ENCODE data around the gene CACNA2D3.

Gene CACNA2D3

DNA sequence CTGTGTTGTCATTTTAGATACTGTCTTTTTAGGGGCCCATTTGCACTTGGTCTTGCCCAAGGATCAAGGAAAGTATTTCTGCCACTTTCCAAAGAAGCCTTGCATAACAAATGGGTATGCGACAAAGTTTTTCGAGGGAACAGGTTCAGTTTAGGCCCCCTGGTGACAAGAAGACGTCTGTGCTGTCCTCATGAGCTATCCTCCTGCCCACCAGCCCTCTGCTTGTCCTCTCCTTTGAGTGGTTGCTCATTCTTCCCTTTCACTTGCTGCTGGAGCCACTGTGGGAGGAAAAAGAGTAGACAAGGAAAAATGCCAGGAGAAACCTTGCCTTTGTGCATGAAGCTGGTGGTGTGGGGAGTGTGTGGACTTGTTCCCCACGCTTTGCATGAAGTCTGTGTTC lies 171.9 kb downstream of the CACNA2D3 start:
- DNase-seq = no peak

DNA sequence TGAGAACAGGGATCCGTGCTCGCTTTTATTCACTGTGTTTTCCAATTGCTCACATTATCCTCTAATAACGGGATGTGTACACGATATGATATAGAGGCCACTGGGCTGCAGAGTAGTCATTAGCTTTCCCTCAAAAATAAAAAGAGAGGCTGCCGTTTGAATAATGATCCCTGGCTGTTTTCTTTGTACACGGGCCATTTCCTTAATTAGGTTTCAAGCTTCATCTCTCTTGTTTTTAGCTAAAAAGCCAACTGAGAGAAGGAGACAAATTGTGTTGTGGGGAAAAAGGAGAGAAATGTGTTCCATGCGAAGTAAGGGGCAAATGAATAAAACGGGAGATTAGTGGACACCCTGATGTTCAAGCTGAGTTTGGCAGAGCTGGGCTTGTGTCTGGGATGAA lies 174.2 kb downstream of the CACNA2D3 start:
- DNase-seq = no peak

- DNase-seq = no peak
These were observed 177.0 kb downstream of the CACNA2D3 start for GRCh38 chr3:54299169-54299935.

GRCh38 chr3:54303517-54304375 lies 181.4 kb downstream of the CACNA2D3 start:
- no peak for DNase-seq

GRCh38 chr3:54304877-54305276 lies 182.5 kb downstream of the CACNA2D3 start:
- DNase-seq = no peak

DNA sequence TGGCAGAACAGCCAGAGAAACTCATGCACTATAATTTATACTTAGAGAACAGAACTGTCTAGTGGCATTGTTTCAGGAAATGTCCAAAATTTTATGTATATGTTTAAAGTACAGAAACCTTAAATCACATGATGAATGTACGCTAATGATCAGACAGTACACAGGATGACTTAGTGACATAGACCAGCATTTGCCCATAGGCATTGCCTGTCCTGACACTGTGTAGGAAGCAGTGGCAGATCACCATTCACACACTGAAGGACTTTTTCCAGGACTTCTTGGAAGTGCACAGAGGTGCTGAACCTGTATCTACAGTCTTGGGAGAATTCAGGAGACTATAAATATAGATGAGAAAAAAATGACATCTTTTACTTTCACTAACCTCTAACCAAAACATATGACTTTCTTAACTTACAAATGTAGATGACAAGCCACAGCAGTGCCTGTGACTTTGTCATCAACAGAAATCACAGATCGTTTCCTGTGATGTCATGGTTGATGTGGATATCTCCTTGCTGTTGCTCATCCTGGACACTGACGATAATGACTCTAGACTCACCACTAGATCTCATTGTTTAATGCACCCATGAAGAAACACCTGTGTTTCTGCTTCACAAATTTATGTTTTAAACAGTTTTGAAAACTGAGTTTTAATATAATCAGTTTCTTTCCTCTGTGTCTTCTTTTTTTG lies 183.2 kb downstream of the CACNA2D3 start:
- DNase-seq = no peak

DNA sequence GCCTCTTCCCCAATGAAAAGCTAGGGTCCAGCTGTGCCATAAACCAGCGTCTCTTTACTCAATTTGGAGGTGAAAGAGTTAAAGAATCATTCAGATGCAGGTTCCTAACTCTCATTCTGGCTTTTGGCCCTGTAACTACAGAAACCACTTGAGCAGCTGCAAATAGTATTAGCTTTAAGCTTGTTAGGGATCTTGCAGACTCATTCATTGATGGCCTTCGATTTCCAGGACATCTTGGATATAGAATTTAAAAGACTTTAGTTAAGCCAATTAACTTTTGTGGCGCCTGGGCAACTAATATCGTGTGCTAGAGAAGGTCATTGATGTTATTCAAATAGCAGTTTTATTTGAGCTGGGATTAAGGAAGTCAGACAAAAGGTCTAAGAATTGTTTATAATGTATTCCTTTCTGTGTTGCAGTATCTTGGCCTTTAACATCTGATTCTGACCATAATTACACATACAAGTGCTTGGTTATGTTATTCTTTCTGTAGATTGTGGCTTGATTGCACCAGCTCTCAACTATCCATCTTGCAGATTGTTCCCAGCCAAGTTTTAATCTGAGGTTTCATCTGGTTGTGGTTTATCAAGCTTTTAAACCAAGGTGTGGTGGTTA lies 185.3 kb downstream of the CACNA2D3 start:
- no peak for DNase-seq

DNA sequence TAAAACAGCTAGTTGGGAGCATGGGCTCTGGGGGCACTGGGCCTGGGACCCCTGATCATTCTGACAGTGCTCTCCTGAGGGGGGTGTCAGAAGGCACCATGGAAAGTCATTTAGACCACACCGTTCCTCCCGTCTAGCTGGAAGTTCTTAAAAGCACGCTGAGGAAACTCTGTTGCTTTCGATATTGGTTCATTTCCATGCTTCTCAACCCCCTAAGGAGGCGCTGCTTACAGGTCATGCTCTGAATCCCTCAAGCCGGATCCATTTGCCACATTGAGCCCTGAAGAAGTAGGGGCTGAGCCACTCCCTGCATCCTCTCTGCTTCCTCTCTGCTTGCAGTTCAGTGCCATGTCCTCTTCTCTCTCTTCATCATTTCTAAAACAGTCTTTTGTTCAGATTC lies 187.2 kb downstream of the CACNA2D3 start:
- DNase-seq = no peak

DNA sequence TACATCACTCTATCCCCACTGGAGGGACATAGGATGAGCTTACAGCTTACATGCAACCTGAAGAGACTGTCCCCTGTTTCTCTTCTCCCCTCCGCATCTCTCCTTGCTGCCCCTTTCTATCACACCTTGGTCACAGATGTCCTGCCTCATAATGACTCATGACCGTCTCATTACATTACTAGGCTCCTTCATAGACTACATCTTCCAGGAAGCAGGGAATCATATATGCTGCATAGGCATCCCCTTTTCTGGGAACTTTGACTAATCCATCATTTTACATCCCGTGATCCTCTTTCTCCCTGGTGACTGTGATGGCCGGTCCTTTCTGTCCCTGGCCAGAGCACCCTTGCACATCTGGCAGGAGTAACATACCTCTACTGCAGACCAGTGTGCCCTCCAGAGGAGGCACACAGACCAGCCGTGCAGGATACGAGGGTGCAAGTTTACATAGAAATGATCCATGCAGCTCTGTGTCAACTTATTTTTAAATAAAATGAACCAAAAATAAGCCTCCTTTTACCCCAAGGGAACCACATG lies 188.9 kb downstream of the CACNA2D3 start:
- DNase-seq = no peak

DNA sequence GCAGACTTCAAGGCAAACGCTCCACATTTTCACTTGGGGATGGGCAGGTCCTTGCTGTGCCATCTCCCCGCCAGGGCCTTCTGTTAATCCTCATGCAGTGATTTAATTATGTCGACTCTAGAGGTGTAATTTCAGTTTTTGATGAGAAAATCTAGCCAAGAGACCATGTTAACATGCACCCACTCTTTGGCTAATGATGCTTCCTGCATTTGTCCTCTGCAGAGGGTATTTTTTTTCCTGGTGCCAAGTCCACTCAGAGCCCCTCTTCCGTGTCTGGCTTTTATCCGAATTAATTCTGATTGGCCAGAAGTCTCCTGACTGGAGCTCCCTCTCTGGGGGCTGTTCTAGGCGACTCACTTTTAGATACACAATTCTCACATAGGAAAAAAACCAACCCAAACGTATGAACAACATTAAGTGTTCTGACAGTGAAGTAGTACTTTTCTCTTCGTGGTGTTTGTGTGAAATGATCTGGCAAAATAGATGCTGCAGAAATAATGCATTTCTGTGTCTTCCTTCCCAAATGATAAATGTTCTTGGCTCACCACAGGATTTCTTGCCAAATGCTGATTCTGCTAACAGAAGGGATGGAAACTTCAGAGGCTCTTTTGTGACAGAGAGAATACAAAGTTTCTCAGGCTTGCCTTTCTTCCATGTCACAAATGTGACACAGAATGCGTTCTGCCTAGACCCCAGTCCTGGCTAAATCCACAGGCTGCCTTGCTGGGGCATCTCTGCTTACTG lies 190.0 kb downstream of the CACNA2D3 start:
- no peak for DNase-seq

GRCh38 chr3:54313418-54313817 lies 191.1 kb downstream of the CACNA2D3 start:
- no peak for DNase-seq

GRCh38 chr3:54321520-54321919 lies 199.2 kb downstream of the CACNA2D3 start:
- no peak for DNase-seq

DNA sequence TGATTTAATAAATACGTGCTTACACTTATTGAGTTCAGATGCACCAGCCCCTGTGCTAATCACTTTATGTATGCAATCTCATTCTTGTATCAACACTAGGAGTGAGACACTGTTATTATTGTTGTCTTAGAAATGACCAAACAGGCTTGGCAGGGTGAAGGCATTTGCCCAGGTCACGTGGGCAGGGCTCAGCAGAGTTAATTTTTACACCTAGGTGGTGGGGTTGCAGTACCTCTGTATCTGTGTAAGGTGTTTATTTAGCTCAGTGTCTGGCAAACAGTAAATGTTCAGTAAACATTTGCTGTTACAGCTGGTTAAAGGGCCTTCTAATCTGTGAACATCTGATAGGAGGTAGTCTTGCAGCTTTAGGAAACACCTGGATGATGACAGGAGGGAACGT lies 200.0 kb downstream of the CACNA2D3 start:
- no peak for DNase-seq

GRCh38 chr3:54324103-54324502 lies 201.8 kb downstream of the CACNA2D3 start:
- DNase-seq = no peak

- DNase-seq = no peak
These were observed 204.6 kb downstream of the CACNA2D3 start for GRCh38 chr3:54326951-54327350.

GRCh38 chr3:54331341-54331740 lies 209.0 kb downstream of the CACNA2D3 start:
- DNase-seq = no peak

- no peak for DNase-seq
These were observed 215.5 kb downstream of the CACNA2D3 start for GRCh38 chr3:54337846-54338245.

DNA sequence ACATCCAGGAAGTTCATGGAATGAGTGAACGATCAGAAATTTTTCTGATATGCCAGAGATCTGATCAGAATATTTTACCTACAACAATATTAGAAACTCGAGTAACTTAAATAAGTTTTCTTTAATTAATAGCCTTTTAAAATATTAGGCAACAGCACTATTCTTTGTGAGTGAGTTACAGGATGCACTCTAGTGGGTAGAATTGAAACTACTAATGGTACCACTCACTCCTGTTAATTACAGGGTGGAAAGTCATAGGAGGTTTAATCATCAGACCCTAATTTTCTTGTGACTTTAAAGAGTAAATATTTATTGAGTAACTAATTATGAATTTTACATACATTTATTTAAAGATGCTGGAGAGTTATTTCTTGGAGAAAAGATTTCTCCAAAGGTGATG lies 217.3 kb downstream of the CACNA2D3 start:
- DNase-seq = no peak

DNA sequence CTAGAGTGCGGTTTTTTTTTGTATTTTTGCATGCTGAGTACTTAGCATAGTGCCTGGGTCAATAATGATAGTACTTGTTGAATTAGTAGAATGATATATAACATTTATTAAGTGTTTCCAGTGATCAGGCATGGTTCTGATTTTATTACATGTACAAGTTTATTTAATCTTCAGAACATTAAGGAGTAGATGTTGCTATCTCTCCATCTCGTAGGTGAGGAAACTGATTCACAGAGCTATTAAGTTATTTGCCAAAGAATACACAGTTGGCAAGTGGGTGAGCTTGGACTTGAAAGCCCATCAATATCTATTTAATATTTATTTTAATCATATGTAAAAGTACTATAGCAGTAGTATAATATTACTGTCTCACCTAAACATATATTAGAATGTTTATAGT lies 219.5 kb downstream of the CACNA2D3 start:
- no peak for DNase-seq

DNA sequence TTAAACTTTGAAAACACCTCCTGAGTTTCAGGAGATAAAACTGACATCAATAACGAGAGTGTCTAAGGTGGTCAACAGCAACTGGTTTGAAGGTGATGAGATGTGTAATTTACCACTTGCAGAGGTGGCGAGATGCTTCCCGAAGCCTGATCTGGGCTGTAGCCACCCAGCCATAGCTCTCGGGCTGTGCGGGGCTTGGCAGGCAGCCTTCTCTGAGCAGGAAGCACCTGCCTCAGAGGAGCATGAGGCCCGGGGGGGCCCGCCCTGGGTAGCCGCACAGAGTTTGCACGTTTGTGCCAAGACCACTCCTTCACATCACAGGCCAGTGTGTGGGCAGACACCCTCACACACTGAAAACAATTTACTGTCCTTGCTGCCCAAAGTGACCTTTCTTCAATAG lies 220.3 kb downstream of the CACNA2D3 start:
- DNase-seq = no peak

DNA sequence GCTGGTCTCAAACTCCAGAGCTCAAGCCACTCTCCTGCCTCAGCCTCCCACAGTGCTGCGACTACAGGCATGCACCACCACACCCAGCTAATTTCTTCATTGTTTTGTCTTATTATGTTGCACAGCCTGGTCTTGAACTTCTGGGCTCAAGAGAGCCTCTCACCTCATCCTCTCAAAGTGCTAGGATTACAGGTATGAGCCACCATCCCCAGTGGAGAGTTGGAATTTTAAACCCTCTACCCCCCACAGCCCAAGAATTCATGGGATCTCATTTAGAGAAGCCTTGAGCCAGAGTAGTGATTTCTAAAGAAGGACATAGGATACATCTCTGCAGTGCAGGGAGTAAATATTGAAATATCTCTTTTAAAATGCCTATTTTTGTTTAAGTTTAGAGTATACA lies 221.1 kb downstream of the CACNA2D3 start:
- DNase-seq = no peak

DNA sequence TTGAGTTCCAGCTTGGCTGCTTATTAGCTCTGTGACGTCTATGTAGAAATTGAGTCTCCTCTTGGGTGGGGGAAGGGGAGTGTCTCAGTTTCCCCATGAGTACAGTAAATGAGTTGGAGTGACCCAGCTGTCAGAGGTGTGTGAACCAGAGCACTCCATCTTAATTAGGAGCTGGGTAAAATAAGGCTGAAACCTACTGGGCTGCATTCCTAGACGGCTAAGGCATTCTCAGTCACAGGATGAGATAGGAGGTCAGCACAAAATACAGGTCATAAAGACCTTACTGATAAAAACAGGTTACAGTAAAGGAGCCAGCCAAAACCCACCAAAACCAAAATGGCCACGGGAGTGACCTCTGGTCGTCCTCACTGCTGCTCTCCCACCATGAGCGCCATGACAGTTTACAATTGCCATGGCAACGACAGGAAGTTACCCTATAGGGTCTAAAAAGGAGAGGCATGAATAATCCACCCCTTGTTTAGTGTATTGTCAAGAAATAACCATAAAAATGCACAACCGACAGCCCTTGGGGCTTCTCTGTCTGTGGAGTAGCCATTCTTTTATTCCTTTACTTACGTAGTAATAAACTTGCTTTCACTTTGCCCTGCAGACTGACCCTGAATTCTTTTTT lies 222.4 kb downstream of the CACNA2D3 start:
- DNase-seq = no peak

Measured in fibroblast of skin of right biceps (primary cell).